ENCODE measurements around the gene NFATC2IP. TPM values are rescaled to one million over a fixed set of nuclear protein-coding genes. Genes with fewer than 3 reads are reported as not detected.
A peak's percentile ranks its signal among the peaks of the same experiment; 100 is the strongest.

NFATC2IP gene
- total and polyA plus RNA-seq, 2 of the 4 experiments (the other 2 are of a cell fraction): 10.0 to 29.1 TPM

GRCh38 chr16:28964496-28964895 is 13.8 kb downstream of the NFATC2IP start:
- Histone ChIP-seq H3K4me2 (ENCODE audit: low read depth, low read length) (no peak overlapping the region), H3K4ac (ENCODE audit: low read depth, low read length) (no peak overlapping the region), H3K9me1 (ENCODE audit: insufficient read depth, low read length) (no peaks in the 10 kb centered on the region), H4K20me1 (ENCODE audit: insufficient read depth, low read length) (no peaks in the 10 kb centered on the region; the same call in 1 of the 2 replicates), H3K56ac (ENCODE audit: extremely low read depth, insufficient read depth, low read length) (no peak overlapping the region), H2AFZ (replicated peaks; ENCODE audit: low read length, poor library complexity) (no peak overlapping the region), H3K14ac (replicated peaks; ENCODE audit: low read depth, low read length) (no peak overlapping the region), H3K4me1 (ENCODE audit: control insufficient read depth, insufficient read depth, low read length) (no peaks in the 10 kb centered on the region), H4K8ac (ENCODE audit: low read depth in 2 of 2, low read length in 2 of 2) (no peak overlapping the region), H2BK20ac (ENCODE audit: low read depth, low read length) (no peak overlapping the region), H3K9me3 (ENCODE audit: control insufficient read depth, insufficient read depth, low read length) (no peaks in the 10 kb centered on the region), H3K27me3 (ENCODE audit: control insufficient read depth, insufficient read depth, low read length) (no peaks in the 10 kb centered on the region), H3K4me3 (ENCODE audit: insufficient read depth, low read depth, low read length) (no peak overlapping the region), H2BK5ac (ENCODE audit: low read depth, low read length, poor library complexity, severe bottlenecking) (no peak overlapping the region), H2AK9ac (replicated peaks; ENCODE audit: low read depth, low read length, poor library complexity) (no peak overlapping the region), H3K18ac (ENCODE audit: low read depth, low read length) (no peak overlapping the region), H2AK5ac (ENCODE audit: low read depth, low read length) (no peak overlapping the region), H3K23ac (ENCODE audit: low read depth, low read length) (no peak overlapping the region), H2BK15ac (ENCODE audit: low read depth, low read length) (no peak overlapping the region), H3K27ac (ENCODE audit: insufficient read depth, low read length) (no peak overlapping the region), H4K91ac (ENCODE audit: insufficient read depth, low read depth, low read length) (no peak overlapping the region), H4K5ac (ENCODE audit: low read depth, low read length) (no peak overlapping the region), H3K36me3 (ENCODE audit: control insufficient read depth, insufficient read depth, low read length) (peaks cover 32% of the 10 kb centered on the region), H3K79me1 (ENCODE audit: low read depth in 1 of 2, low read length in 2 of 2) (peaks cover 5 to 7% of the 10 kb centered on the region in 2 experiments; a peak in 3 of 4 replicates), H3K9ac (ENCODE audit: low read depth, low read length) (no peak overlapping the region), H2BK120ac (ENCODE audit: low read depth, low read length) (no peak overlapping the region)
- TF ChIP-seq CEBPB (IDR thresholded peaks at IDR 0.05; ENCODE audit: low read depth, low read length) (peak; percentile 90), CTCF (conservative IDR thresholded peaks at IDR 0.05; ENCODE audit: low read depth, low read length) (no peak)
- in situ Hi-C loops (cut with MboI; ENCODE audit: low sequenced_read_pairs): loop anchor here (25.0 kb wide), 1 partner anchor 298 kb away; no protein-coding TSS in a partner anchor
- WGBS, 2 experiments (ENCODE audit: extremely low coverage in 2 of 2, insufficient read length in 1 of 2): 100% methylated on average over 1 of the region's 2 CpGs; no CpG with 5 or more reads in 1 of the 2 experiments
- CTCF ChIA-PET: no interaction called here
- POLR2A ChIA-PET (ENCODE audit: unreplicated experiment): no interaction called here
- DNase-seq (no peak), ATAC-seq (ENCODE audit: low read depth) (no peak)
- intact Hi-C loops (cut with micrococcal nuclease): no loop called here
- dilution Hi-C loops (cut with HindIII; ENCODE audit: low sequenced_read_pairs, unreplicated experiment): no loop called here
- no TSS peak for BruUV-seq (replicated peaks)
